ENCODE data around the gene MYMK.

- TF ChIP-seq CTCF (IDR thresholded peaks at IDR 0.05) (no peak), POLR2AphosphoS5 (IDR thresholded peaks at IDR 0.05; ENCODE audit: insufficient read depth in 1 of 2, low read depth in 1 of 2) (no peak)
Observed at GRCh38 chr9:133490201-133490681, 34.5 kb downstream of the MYMK start.
